ENCODE data around the gene COL16A1. TPM values are rescaled to one million over a fixed set of nuclear protein-coding genes. Genes with fewer than 3 reads are reported as not detected.

The COL16A1 gene
- total RNA-seq, 1 donor from 2014 or later = 121 TPM

DNA sequence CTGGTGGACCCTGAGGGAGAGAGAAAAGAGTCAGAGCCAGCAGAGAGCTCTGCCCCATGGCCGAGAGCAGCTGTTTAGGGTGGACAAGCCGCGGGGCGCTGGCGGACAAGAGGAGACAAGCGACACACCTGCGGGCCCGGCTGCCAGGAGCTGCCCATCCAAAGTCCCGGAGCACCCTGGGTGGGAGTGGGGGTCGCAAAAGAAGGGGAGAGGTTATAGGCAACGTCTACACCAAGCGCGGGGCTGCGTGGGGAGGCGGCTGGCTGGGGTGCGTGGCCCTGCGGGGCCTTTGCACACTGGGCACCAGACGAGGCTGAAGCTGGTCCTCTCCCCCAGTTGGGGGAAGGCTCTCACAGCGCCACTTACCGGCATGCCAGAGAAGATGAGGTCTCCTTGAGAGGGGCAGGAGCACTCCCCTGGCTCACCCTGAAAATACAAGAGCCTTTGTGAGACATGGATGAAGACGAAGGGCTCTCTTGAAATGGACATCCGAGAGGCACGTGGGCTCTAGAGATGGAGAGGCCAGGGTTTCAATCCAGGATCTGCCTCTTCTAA lies 24.1 kb downstream of the COL16A1 start:
- Histone ChIP-seq H3K4me3 (ENCODE audit: low read depth, low read length) (no peak overlapping the region), H3K36me3 (ENCODE audit: control insufficient read depth, insufficient read depth, low read length) (peaks cover 23% of the 10 kb centered on the region), H3K27me3 (ENCODE audit: control insufficient read depth, insufficient read depth, low read length) (no peaks in the 10 kb centered on the region)
- FAIRE-seq (no peak), DNase-seq (ENCODE audit: low read depth) (no peak)
- TF ChIP-seq, protein P1, sequence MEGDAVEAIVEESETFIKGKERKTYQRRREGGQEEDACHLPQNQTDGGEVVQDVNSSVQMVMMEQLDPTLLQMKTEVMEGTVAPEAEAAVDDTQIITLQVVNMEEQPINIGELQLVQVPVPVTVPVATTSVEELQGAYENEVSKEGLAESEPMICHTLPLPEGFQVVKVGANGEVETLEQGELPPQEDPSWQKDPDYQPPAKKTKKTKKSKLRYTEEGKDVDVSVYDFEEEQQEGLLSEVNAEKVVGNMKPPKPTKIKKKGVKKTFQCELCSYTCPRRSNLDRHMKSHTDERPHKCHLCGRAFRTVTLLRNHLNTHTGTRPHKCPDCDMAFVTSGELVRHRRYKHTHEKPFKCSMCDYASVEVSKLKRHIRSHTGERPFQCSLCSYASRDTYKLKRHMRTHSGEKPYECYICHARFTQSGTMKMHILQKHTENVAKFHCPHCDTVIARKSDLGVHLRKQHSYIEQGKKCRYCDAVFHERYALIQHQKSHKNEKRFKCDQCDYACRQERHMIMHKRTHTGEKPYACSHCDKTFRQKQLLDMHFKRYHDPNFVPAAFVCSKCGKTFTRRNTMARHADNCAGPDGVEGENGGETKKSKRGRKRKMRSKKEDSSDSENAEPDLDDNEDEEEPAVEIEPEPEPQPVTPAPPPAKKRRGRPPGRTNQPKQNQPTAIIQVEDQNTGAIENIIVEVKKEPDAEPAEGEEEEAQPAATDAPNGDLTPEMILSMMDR (IDR thresholded peaks at IDR 0.05; ENCODE audit: insufficient read depth, low read length, severe bottlenecking) = no peak

GRCh38 chr1:31679091-31679490 lies 24.7 kb downstream of the COL16A1 start:
- DNase-seq (ENCODE audit: low read depth) = no peak
- H3K4me3 ChIP-seq (ENCODE audit: low read depth, low read length) = no peak overlapping the region
- TF ChIP-seq, protein P1 (IDR thresholded peaks at IDR 0.05; ENCODE audit: insufficient read depth, low read length, severe bottlenecking) = no peak
- FAIRE-seq = no peak
- peaks cover 25% of the 10 kb centered on the region for H3K36me3 ChIP-seq (ENCODE audit: control insufficient read depth, insufficient read depth, low read length)
- H3K27me3 ChIP-seq (ENCODE audit: control insufficient read depth, insufficient read depth, low read length) = no peaks in the 10 kb centered on the region

GRCh38 chr1:31678681-31679080 lies 25.1 kb downstream of the COL16A1 start:
- Histone ChIP-seq H3K4me3 (ENCODE audit: low read depth, low read length) (no peak overlapping the region), H3K36me3 (ENCODE audit: control insufficient read depth, insufficient read depth, low read length) (peaks cover 26% of the 10 kb centered on the region), H3K27me3 (ENCODE audit: control insufficient read depth, insufficient read depth, low read length) (no peaks in the 10 kb centered on the region)
- TF ChIP-seq, protein P1 (IDR thresholded peaks at IDR 0.05; ENCODE audit: insufficient read depth, low read length, severe bottlenecking) = no peak
- FAIRE-seq (no peak), DNase-seq (ENCODE audit: low read depth) (no peak)

- Histone ChIP-seq H3K36me3 (ENCODE audit: control insufficient read depth, insufficient read depth, low read length) (peaks cover 21% of the 10 kb centered on the region), H3K27me3 (ENCODE audit: control insufficient read depth, insufficient read depth, low read length) (no peaks in the 10 kb centered on the region), H3K4me3 (ENCODE audit: low read depth, low read length) (no peak overlapping the region)
- TF ChIP-seq, protein P1 (IDR thresholded peaks at IDR 0.05; ENCODE audit: insufficient read depth, low read length, severe bottlenecking) = no peak
- FAIRE-seq = no peak
- DNase-seq (ENCODE audit: low read depth) = no peak
These were observed 25.9 kb downstream of the COL16A1 start for GRCh38 chr1:31677949-31678348.

DNA sequence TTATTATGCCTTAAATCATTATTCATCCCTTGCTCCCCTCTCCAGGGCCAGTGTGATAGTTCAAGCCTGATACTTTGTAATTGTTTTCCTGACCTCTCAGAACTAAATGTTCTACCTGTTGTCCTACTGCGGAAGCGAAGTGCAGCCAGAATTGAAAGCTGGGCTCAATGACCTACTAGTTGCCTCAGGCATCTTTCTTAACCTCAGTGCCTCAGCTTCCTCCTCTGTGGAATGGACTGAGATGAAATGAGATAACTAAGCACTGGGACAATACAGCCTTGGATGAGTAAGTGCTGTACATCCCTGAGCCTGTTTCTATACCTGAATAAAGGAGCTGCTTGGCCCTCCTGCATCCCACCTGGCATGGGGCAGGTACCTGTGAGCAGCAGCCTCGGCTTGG lies 26.4 kb downstream of the COL16A1 start:
- H3K27me3 ChIP-seq (ENCODE audit: control insufficient read depth, insufficient read depth, low read length) = no peaks in the 10 kb centered on the region
- no peak overlapping the region for H3K4me3 ChIP-seq (ENCODE audit: low read depth, low read length)
- FAIRE-seq = no peak
- H3K36me3 ChIP-seq (ENCODE audit: control insufficient read depth, insufficient read depth, low read length) = peaks cover 21% of the 10 kb centered on the region
- DNase-seq (ENCODE audit: low read depth) = no peak
- TF ChIP-seq, protein P1 (IDR thresholded peaks at IDR 0.05; ENCODE audit: insufficient read depth, low read length, severe bottlenecking) = no peak

- H3K4me3 ChIP-seq (ENCODE audit: low read depth, low read length) = no peak overlapping the region
- TF ChIP-seq, protein P1 (IDR thresholded peaks at IDR 0.05; ENCODE audit: insufficient read depth, low read length, severe bottlenecking) = no peak
- DNase-seq (ENCODE audit: low read depth) = no peak
- no peak for FAIRE-seq
- H3K27me3 ChIP-seq (ENCODE audit: control insufficient read depth, insufficient read depth, low read length) = no peaks in the 10 kb centered on the region
- H3K36me3 ChIP-seq (ENCODE audit: control insufficient read depth, insufficient read depth, low read length) = peaks cover 20% of the 10 kb centered on the region
These were observed 28.1 kb downstream of the COL16A1 start for GRCh38 chr1:31675756-31676155.
